Stimulated activated CD8-positive, alpha-beta memory T cell treated with anti-CD3 and anti-CD28 coated beads, Interleukin-12 subunit alpha, Interleukin-12 subunit beta, amount 100 ng/mL, for 24 hours (primary cell): ENCODE results near the gene METTL27.
"Not testable (repeated sequence)": the region's sequence is repeated elsewhere in the genome, so short reads cannot be mapped to it uniquely, and the experiment has no call there.

Source experiments
- DNase-seq: peaks from one replicate; pipeline ENCODE4 v3.0.0-alpha.2; 2020; ENCODE audit errors: extremely low read depth

The METTL27 gene, protein sequence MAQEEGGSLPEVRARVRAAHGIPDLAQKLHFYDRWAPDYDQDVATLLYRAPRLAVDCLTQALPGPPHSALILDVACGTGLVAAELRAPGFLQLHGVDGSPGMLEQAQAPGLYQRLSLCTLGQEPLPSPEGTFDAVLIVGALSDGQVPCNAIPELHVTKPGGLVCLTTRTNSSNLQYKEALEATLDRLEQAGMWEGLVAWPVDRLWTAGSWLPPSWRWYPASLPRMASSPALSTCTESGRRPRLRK

GRCh38 chr7:73842067-73842976 is at the start of gene METTL27:
METTL27 (minus strand) TSS chr7:73842516; CDS start chr7:73842140, 376 bp downstream.
- DNase-seq = peak; percentile 70

DNA sequence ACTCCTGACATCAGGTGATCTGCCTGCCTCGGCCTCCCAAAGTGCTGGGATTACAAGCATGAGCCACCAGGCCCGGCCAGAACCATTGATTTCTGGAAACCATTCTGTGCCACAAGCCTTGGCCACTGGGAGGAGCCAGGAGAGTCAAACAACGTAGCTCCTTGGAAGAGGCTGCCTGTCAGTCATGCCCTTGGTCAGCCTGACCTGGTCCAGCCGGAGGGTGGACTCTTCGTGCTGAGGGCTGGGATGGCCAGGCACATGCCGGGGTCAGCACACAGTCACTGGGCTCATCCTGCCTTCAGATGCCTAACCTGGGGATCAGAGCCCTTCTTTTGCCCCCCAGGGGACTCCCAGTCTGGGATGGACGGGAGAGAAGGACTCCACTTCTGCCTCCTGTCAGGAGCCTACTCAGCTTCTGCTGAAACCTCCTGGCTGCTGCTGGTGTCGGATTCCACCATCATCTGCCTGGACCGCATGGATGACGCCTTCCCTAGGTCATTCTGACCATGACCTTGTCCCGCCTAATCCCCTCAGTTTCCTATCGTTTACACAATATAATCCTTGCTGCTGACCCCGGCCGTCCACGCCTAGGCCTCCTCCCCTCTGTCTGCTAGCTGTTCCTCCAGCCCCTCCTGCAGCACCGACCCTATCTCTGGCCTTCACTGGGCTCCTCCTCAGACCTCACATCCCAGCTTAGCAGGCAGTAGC is 49.0 kb upstream of the METTL27 start:
- no peak for DNase-seq

GRCh38 chr7:73890555-73891147 is 48.3 kb upstream of the METTL27 start:
- no peak for DNase-seq

DNA sequence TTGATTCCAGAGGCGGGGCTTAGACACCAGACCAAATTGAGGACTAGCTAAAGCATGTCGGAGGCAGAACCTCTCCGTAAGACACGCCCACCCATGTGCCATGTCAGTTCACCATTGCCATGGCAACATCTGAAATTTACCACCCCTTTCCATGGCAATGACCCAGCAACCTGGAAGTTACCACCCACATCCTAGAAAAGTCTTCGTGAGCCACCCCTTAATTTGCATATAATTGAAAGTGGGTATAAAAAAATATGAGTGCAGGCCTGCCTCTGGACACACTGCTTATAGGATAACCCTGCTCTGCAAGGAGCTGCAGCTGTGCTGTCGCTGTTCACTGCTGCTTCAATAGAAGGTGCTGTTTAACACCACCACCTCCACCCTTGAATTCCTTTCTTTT is 46.6 kb upstream of the METTL27 start:
- no peak for DNase-seq

DNA sequence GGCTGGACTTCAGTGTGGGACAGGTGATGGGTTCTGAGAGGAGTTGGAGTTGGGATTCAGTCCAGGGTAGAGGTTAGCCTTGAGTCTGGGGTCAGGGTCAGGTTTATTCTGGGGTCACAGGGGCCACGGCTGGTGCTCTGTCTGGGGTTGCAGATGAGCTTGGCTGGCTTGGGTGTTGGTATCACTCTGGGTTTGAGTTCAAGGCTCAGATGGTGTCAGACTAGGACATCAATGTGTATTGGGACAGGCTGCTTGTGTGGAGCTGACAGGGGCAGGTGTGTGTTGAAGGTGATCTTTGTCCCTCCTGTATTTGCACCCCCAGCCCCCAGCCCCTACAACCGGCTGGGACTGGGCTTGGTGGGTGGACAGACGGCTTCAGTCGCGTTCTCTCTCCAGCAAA is 45.4 kb upstream of the METTL27 start:
- no peak for DNase-seq

GRCh38 chr7:73885975-73886798 is 43.9 kb upstream of the METTL27 start:
- DNase-seq = no peak

DNA sequence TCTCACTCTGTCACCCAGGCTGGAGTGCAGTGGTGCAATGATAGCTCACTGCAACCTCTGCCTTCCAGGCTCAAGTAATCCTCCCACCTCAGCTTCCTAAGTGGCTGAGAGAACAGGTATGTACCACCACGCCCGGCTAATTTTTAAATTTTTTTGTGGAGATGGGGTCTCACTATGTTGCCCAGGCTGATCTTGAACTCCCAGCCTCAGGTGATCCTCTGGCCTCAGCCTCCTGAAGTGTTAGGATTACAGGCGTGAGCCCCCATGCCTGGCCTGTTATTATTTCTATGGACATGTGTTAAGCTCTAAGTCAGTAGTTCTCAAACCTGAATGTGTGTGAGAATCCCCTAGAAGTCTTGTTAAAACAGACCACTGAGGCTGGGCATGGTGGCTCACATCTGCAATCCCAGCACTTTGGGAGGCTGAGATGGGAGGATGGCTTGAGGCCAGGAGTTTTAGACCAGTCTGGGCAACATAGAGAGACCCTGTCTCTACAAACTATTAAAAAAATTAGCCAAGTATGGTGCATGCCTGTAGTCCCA is 43.2 kb upstream of the METTL27 start:
- no peak for DNase-seq

- not testable (repeated sequence) for DNase-seq
Measured at GRCh38 chr7:73884867-73885422, 42.6 kb upstream of the METTL27 start.

GRCh38 chr7:73882047-73882402 is 39.7 kb upstream of the METTL27 start:
- DNase-seq = no peak

GRCh38 chr7:73881352-73882046 is 39.2 kb upstream of the METTL27 start:
- DNase-seq = no peak

- DNase-seq = no peak
Measured at GRCh38 chr7:73880755-73881328, 38.5 kb upstream of the METTL27 start.

DNA sequence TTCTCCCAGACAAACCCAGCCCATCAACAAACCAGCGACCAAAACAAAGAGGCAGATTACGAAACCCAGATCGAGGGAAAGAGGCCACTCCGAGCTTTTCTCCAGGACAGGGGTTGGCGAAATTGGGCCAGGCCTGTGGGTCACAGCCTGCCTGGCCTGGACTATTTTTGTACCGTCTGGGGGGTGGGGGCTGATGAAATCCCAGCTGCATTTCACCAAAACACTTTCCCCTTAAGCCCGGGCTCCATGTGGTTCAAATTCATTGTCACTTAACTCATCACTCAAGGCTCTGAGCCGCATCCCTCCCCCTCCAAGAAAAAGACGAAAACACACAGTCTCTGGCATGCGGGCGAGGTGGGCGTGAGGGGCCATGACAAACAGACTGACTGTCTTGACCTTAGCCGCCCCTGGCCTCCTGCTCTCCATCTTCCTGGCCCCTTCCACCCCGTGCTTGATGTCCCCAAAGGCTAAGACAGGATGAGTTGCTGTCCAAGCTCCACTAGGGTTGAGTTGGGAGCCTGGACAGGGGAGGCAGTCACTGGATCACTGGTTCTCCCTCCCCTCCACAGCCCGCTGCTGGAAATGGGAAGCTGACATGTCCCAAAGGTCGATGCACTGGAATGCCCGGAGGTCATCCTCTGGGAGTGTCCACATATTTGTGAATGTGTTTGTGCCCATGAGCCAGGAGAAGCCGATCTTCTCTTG is 37.8 kb upstream of the METTL27 start:
- no peak for DNase-seq

- DNase-seq = no peak
Measured at GRCh38 chr7:73876973-73877372, 34.7 kb upstream of the METTL27 start.

DNA sequence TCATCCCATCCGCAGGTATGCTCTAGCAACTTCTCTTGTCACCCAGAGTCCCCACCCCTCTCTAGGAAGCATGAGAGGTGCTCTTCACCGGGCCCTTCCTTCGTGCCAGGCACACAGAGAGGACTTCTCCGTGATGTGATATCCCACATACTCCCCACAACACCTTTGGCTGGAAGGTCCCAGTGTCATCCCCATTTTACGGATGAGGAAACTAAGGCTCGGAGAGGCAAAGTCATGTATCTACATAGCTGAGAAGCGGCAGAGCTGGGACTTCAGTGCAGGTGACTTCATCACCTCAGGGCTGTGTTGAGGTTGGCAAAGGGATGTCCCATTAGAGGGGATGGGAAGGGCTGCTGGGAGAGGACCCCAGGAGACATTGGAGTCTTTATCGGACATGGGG is 34.0 kb upstream of the METTL27 start:
- DNase-seq = no peak

- DNase-seq = no peak
Measured at GRCh38 chr7:73872056-73872908, 30.0 kb upstream of the METTL27 start.

GRCh38 chr7:73871163-73872011 is 29.1 kb upstream of the METTL27 start:
- no peak for DNase-seq

GRCh38 chr7:73870041-73870492 is 27.8 kb upstream of the METTL27 start:
- no peak for DNase-seq
